HG02588 (cell line): ENCODE measurements around the gene HP1BP3.
"Not testable (repeated sequence)": the region's sequence is repeated elsewhere in the genome, so short reads cannot be mapped to it uniquely, and the experiment has no call there.

Experiments used
- ATAC-seq: cut with Tn5 transposase; IDR thresholded peaks from one replicate; pipeline ENCODE4 v1.9.1; 2021; ENCODE audit warnings: mild to moderate bottlenecking, moderate library complexity; ENCODE audit not compliant: unreplicated experiment

The HP1BP3 gene, protein sequence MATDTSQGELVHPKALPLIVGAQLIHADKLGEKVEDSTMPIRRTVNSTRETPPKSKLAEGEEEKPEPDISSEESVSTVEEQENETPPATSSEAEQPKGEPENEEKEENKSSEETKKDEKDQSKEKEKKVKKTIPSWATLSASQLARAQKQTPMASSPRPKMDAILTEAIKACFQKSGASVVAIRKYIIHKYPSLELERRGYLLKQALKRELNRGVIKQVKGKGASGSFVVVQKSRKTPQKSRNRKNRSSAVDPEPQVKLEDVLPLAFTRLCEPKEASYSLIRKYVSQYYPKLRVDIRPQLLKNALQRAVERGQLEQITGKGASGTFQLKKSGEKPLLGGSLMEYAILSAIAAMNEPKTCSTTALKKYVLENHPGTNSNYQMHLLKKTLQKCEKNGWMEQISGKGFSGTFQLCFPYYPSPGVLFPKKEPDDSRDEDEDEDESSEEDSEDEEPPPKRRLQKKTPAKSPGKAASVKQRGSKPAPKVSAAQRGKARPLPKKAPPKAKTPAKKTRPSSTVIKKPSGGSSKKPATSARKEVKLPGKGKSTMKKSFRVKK

DNA sequence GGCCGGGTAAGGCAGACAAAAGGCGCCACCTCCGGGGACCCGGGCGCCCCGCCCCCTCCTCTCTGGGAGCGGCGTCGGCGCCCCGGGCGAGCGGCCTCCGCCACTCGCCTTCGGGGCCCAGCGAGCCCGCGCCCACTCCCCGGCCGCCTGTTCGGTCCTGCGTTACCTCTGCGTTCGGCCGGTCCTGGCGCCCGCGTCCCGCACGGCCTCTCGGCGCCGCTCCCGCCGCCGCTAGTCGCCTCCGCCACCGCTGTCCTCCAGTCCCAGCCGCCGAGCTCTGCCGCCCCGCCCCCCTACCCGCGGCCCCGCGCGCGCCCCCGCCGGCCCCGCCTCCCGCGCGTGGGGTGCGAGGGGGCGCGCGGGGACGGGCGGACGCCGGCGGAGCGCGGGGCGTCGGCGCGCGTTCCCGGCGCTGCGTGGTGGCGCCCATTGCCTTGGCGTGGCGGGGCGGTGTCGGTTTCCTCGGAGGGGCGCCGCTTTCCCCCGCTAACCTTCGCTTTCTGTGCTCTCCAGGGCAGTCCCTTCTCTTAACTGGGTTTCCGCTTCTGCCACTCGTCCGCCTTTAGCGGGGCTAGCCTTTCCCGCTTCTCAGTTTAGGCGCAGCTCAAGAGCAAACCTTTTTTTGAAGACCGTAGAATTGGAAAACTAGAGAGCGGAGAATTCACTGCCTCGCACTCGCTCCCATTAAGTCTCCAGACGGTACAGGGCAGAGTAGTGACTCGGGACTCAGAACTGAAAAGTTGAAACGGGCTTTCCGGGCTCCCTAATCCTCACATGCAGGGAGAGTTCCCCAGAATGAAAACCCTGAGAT lies at the start of gene HP1BP3:
Gene HP1BP3 (minus strand): TSS at position 279 of the 811 bp plus-strand sequence. CDS start 6,867 bp downstream, outside the sequence.
- ATAC-seq = peak; percentile 54

DNA sequence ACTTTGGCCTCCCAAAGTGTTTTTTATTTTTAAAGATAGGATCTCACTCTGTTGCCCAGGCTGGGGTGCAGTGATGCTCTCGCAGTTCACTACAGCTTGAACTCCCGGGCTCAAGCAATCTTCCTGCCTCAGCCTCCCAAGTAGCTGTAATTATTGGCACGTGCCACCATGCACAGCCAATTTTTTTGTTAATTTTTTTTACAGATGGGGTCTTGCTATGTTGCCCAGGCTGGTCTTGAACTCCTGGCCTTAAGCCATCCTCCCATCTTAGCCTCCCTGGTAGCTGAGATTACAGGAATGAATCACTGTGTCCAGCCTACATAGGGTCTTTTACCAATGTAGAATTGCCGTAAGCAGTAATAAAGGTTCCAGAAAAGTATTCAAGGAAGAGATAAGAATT lies 49.1 kb upstream of the HP1BP3 start:
- ATAC-seq = no peak

DNA sequence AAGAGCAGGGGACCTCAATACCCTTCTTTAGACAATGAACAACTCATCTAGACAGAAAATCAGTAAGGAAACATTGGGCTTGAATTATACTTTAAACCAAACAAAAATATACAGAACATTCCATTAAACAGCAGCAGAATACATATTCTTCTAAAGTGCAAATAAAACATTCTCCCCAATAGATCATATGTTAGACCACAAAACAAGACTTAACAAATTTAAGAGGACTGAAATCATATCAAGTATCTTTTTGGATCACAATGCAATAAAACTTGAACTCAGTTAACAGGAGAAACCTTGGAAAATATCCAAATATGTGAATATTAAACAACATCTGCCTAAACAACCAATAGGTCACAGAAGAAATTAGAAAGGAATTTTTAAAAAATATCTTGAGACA lies 47.7 kb upstream of the HP1BP3 start:
- no peak for ATAC-seq

DNA sequence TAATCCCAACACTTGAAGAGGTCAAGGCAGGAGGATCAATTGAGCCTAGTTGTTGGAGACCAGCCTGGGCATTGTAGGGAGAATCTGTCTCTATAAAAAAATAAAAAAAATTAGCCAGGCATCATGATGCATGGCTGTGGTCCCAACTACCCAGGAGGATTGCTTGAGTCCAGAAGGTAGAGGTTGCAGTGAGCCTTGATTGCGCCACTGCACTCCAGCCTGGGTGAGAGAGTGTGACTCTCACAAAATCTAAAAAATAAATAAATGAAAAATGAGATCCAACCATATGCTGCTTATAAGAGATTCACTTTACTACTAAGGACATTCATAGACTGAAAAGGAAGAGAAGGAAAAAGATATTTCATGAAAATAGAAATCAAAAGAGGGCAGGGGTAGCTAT lies 47.1 kb upstream of the HP1BP3 start:
- no peak for ATAC-seq

DNA sequence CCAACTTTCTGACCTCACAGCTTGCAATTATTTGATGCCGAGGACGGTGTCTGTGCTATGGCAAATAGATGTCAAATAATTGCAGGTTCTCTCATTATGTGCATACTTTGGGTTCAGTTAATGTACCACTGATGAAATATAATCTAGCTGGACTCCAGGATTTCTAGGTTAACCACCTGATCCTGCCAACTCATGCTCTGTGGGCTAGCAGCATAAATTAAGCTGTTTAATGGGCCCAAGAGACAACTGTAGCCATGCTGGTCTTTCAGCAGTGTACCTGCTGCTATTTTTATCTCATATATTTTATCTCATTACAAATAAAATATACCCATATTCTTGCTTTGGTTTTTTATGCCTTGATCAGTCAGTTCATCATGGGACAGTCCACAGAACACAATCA lies 43.3 kb upstream of the HP1BP3 start:
- ATAC-seq = no peak

DNA sequence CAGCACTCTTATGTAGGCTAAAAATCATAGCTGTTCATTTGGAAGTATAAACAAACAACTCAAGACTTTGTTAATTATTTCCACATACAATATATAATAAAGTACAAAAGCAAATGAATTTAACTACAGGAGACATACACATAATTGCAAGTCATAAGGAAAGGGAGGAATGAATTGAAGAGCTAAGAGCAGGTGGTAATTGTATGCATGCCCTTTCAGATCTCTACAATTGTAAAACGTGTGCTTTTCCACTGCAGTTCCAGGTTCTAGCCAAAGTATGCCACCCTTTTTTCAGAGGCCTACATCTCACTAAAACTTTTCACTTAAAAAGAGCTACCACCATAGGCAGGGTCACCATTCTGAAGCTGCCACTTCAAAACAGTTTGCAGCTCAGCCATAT lies 42.8 kb upstream of the HP1BP3 start:
- no peak for ATAC-seq

DNA sequence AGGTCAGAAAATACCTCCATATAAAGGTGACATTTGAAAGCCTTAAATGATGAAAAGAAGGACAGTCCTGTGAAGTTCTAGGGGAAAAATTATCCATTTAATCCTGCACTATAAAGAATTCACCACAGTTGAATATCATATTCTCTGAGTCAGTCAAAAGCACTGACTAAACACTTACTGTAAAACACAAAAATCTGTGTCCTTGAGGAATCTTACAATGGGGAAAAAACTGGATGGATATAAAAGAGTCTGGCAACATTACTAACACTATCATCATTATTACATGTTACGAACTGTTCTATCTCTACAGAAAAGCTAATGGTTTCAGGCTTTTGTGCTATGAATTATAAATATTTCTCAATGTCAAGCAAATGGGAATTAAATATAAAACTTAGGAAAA lies 42.4 kb upstream of the HP1BP3 start:
- no peak for ATAC-seq

DNA sequence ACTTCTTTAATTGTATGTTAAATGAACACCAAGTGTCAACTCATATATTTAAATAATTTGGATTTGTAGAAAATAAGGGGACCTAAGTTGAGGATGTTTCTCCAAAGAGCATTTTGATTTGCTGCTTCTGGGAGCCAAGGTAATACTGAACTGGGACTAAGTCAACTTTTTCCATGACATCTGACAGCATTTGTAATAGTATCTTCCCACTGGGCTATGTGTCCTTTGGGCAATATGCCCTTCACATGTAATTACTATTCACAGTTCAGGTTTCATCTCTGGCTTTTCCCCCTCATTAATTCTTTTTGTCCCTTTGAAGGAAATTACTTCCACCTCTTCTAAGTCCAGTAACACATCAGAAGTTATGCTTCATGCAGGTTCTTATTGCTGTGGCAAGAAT lies 36.7 kb upstream of the HP1BP3 start:
- no peak for ATAC-seq

DNA sequence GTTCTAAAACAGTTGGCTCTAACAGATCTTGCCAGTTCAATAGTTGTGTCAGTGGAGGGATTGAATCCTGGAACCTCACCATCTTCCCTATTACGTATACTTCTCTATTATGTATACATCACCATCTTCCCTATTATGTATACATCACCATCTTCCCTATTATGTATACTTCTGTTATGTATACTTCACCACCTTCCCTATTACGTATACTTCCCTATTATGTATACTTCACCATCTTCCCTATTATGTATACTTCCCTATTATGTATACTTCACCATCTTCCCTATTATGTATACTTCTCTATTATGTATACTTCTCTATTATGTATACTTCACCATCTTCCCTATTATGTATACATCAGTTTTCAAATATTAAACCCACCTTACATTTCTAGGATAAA lies 34.4 kb upstream of the HP1BP3 start:
- no peak for ATAC-seq

DNA sequence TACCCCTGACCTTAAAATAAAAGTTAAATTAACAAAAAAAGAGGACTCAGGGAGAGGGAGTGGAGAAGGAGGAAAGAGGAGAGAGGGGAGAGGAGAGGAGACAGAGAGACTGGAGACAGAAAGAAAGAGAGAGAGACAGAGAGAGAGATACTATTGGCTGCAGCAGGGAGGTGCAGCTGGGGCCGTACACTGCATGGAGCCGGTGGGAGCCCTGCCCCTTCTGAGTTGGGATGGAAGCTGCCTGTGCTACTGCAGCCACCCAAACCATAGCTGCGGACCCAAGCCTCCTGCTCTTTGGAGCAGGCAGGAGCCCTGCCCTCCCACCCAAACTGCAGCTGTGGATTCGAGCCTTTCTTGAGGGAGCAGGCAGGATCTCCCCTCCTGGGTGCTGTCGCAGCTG lies 32.7 kb upstream of the HP1BP3 start:
- ATAC-seq = no peak

DNA sequence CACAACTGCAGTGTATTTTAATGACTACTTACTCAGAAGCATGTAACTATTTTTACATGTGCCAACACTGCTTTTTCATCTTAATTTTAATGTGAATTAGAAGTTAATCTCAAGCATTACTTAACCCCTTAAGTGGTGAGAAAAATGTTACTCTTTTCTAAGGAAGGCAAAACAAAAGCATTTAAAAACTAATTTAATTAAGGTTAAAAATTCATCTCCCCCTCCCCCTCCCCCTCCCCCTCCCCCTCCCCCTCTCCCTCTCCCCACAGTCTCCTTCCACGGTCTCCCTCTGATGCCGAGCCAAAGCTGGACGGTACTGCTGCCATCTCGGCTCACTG lies 27.4 kb upstream of the HP1BP3 start:
- no peak for ATAC-seq

DNA sequence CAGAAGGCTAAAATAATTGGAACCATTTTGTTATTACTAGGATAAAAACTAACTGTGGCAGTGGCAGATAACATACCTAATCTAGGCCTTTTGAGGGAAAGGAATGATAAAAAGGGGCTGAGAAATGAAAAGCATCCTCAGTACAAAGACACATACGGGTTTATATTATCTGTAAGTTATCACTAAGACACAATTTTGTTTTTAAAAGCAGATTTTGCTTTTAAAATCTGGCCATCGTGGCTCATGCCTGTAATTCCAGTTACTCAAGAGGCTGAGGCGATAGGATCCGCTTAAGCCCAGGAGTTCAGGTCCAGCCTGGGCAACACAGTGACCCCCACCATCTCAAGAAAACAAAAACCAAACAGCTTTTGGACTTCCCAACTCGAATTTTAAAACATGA lies 24.8 kb upstream of the HP1BP3 start:
- ATAC-seq = no peak

DNA sequence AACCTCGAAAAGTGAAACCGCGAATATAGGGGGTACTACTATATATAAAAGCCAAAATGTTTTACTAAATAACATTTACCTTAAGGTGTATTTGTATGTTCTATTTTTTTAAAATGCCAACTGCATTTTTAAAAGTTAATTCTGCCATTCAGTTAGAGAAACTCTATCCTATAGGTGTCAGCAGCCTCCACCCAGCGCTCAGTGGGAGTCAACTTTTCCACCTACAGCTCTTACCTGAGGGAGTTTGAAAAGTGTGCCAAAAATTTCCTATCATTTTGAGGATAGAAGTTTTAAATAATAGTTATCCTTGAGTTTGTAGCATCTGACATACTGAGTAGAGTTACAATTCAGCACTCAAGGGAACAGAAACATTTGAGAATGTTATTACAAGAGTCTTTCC lies 6.1 kb upstream of the HP1BP3 start:
- no peak for ATAC-seq

DNA sequence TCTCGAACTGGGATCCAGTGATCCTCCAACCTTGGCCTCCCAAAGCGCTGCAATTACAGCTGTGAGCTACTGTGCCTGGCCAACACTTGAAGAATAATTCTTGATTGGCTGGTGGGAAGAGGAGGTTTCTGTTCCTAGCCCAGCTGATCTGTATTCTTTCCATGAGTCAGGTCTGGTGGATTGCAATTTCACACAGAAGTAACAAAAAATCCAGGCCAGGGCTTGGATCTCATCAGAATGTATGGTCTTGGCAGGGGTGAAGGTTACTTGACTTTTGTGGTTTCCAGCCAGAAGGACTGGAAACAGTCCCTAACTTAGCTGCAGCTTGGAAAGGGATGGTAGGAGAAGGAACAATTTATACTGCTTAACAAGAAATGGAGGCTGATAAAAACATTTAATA lies 5.1 kb upstream of the HP1BP3 start:
- ATAC-seq = no peak

DNA sequence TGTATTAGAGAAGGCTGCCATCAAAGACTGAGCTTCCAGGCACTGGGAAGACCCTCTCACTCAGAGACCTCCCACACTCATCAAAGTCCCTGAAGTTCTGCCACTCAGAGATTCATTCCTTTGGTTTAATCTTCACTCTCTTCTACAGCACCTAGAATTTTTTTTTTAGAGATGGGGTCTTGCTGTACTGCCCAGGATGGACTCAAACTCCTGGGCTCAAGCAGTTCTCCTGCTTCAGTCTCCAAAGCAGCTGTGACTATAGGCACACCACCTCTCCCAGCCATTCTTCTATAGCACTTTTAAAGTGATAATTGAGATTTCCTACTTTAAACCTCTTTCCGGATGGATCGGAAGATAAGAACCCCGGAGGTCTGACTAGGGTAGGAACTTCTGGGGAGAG lies 3.7 kb upstream of the HP1BP3 start:
- no peak for ATAC-seq

DNA sequence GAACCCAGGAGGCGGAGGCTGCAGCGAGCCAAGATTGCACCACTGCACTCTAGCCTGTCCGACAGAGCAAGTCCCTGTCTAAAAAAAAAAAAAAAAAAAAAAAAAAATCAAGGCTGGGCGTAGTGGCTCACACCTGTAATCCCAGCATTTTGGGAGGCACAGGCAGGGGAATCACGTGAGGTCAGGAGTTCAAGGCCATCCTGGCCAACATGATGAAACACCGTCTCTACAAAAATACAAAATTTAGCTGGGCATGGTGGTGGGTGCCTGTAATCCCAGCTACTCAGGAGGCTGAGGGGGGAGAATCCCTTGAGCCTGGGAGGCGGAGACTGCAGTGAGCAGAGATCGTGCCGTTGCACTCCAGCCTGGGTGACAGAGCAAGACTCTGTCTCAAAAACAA lies 2.5 kb upstream of the HP1BP3 start:
- not testable (repeated sequence) for ATAC-seq

DNA sequence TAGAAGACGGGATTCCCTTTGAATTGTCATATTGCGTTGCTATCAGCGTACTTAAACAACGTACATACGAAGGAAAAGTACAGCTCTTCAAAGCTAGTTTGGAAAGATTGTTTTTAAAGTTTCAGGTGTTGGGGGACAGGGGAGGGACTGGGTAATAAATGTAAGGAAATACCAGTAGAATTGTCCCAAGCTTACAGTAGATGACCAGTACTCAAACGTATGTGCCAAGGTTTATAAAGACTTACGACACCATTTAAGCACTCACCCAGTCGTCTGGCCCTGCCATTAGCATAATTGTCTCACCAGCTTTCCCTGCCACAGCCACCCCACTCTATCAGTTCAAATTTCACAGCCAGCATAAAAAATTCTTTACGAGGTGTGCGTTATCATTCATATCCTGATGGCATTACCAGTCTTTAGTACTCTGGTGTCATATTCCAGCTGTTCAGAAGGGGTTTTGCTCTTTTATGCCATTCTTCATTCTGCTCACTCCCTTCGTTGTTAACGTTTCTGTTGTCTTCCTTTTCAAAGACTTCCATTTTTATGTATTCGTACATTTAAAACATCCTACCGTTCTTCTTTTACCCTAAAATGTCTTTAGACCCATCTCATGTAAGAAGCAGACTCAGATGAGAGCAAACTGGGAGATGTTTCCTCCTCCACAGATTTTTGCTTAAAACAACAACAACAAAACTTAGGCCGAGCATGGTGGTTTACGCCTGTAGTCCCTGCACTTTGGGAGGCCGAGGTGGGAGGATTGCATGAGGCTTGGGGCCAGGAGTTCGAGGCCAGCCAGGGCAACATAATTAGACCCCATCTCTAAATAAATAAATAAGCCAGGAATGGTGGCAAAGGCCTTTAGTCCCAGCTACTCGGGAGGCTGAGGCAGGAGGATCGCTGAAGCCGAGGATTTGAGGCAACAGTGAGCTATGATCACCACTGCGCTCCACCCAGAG lies 1.0 kb upstream of the HP1BP3 start:
- no peak for ATAC-seq

DNA sequence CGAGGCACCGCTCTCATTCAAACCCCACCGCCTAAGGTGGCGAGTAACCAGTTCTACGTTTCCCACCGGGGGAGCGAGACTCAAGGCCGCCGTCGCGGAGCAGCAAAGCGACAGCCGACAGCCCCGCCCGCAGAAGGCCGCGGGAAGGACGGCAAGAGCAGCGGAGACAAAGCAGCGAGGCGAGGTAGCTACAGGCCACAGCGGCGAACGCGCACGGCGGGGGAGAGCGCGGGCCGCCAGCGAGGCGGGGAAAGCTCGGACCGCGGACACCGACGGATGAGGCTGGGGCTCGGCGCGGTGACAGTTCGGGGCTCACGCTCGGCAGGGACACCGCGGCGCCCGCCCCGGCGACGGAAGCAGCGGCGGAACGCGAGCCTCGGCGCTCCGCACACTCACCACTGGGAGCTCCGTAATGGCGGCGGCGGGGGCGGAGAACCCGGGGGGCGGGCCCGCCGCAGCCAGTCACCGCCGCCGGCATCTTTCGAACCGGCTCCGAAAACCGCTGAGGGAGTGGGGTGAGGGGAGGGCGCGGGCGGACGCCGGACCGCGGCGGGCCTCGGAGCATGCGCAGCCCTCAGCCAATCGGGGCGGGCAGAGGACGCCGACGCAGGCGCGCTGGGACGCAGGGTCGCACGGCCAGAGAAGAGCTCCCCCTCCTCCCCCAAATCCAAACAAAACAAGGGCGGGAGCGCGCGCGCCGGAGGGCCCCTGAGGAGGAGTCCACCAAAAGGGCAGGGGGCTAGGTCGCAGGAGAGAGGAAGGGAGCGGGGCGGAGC lies 666 bp downstream of the HP1BP3 start:
- peak; percentile 65 for ATAC-seq

DNA sequence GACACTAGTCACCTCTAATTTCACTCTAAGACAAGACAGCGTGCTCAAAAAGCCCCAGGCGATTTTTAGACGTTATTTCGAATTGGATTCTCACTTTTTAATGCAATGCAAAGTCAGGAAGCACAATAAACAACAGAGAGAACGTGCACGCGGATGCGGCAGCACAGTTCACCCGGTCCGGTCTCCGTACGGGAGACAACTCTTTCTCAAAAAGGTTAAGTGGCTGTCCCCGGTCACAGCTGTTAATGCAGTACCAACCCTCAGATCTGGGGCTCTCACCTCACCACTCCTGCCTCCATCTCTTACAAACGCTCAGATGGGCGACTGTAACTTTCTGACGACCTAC lies 1.2 kb downstream of the HP1BP3 start:
- ATAC-seq = no peak

DNA sequence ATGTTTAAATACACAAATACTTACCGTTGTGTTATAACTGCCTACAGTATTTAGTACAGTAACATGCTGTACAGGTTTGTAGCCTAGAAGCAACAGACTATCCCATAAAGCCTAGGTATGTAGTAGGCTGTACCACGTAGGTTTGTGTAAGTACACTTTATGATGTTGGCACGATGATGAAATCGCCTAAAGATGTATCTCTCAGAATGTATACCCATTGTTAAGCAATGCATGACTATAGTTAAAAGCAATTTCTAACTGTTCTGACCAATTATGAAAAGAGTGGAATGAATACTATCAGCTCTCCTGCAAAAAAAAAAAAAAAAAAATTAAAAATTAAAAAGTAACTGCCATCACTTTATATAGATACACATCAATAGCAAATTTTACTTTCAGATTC lies 11.4 kb downstream of the HP1BP3 start:
- ATAC-seq = no peak
